LNCaP clone FGC (cell line): ENCODE results near the gene GPR63.
"Not testable (repeated sequence)": the region's sequence is repeated elsewhere in the genome, so short reads cannot be mapped to it uniquely, and the experiment has no call there.

ENCODE experiments used
- DNase-seq: peaks from one replicate; pipeline ENCODE4 v3.0.0-alpha.2; 2011; ENCODE audit warnings: low read depth
- H3K4me3 ChIP-seq: 2 replicates; pipeline ENCODE4 v1.5.1; 2011; ENCODE audit warnings: mild to moderate bottlenecking, low read depth, low read length, control low read depth
- CTCF ChIP-seq: IDR thresholded peaks from 2 replicates; pipeline ENCODE4 v1.5.1; 2012; ENCODE audit warnings: mild to moderate bottlenecking; ENCODE audit not compliant: control insufficient read depth, insufficient read depth; ENCODE audit errors: extremely low read depth

Gene GPR63

GRCh38 chr6:96837081-96837971 lies at the start of gene GPR63:
Gene GPR63 (minus strand): TSS chr6:96837477. CDS start chr6:96799731, 37,746 bp downstream.
- peak; percentile 26 for DNase-seq
- TF ChIP-seq CTCF = no peak
- H3K4me3 ChIP-seq = peak within 1 kb of the TSS; percentile 79

GRCh38 chr6:96886519-96886918 lies 49.2 kb upstream of the GPR63 start:
- TF ChIP-seq CTCF = no peak
- DNase-seq = no peak
- no peak overlapping the region for H3K4me3 ChIP-seq

- H3K4me3 ChIP-seq = not testable (repeated sequence)
- peak; percentile 46 for DNase-seq
These were observed 47.9 kb upstream of the GPR63 start for GRCh38 chr6:96885187-96885631.

GRCh38 chr6:96878143-96878542 lies 40.9 kb upstream of the GPR63 start:
- no peak for DNase-seq
- H3K4me3 ChIP-seq = no peak overlapping the region
- no peak for TF ChIP-seq CTCF

- DNase-seq = no peak
- no peak for TF ChIP-seq CTCF
- no peak overlapping the region for H3K4me3 ChIP-seq
These were observed 39.7 kb upstream of the GPR63 start for GRCh38 chr6:96876886-96877545.

GRCh38 chr6:96872976-96873375 lies 35.7 kb upstream of the GPR63 start:
- no peak for TF ChIP-seq CTCF
- no peak overlapping the region for H3K4me3 ChIP-seq
- DNase-seq = no peak

GRCh38 chr6:96865055-96865405 lies 27.8 kb upstream of the GPR63 start:
- DNase-seq = no peak
- no peak for TF ChIP-seq CTCF
- no peak overlapping the region for H3K4me3 ChIP-seq
